Ishikawa (cell line): Measurements from ENCODE around the gene LARP1B.

ENCODE experiments used
- CEBPB ChIP-seq: IDR thresholded peaks from 2 replicates; pipeline ENCODE4 v1.6.1; 2012
- CREB1 ChIP-seq: IDR thresholded peaks from 2 replicates; pipeline ENCODE4 v1.6.1; 2012; ENCODE audit warnings: low read depth
- EGR1 ChIP-seq: IDR thresholded peaks from 2 replicates; pipeline ENCODE4 v1.6.1; 2012
- EP300 ChIP-seq: IDR thresholded peaks from 2 replicates; pipeline ENCODE4 v1.6.1; 2012; ENCODE audit warnings: borderline replicate concordance
- FOXM1 ChIP-seq: IDR thresholded peaks from 2 replicates; pipeline ENCODE4 v1.6.1; 2012; ENCODE audit warnings: low read depth, borderline replicate concordance
- MAX ChIP-seq: IDR thresholded peaks from 2 replicates; pipeline ENCODE4 v1.6.1; 2012
- NFIC ChIP-seq: IDR thresholded peaks from 2 replicates; pipeline ENCODE4 v1.6.1; 2012
- RAD21 ChIP-seq: IDR thresholded peaks from 2 replicates; pipeline ENCODE4 v1.6.1; 2012; ENCODE audit warnings: low read depth
- REST ChIP-seq: IDR thresholded peaks from 2 replicates; pipeline ENCODE4 v1.6.1; 2012; ENCODE audit warnings: low read depth, mild to moderate bottlenecking
- TAF1 ChIP-seq: IDR thresholded peaks from 2 replicates; pipeline ENCODE4 v1.6.1; 2012; ENCODE audit warnings: low read depth, mild to moderate bottlenecking
- TCF12 ChIP-seq: IDR thresholded peaks from 2 replicates; pipeline ENCODE4 v1.6.1; 2012; ENCODE audit warnings: low read depth
- TEAD4 ChIP-seq: IDR thresholded peaks from 2 replicates; pipeline ENCODE4 v1.6.1; 2012
- USF1 ChIP-seq: IDR thresholded peaks from 2 replicates; pipeline ENCODE4 v1.6.1; 2012
- YY1 ChIP-seq: IDR thresholded peaks from 2 replicates; pipeline ENCODE4 v1.6.1; 2012; ENCODE audit warnings: low read depth
- ZBTB7A ChIP-seq: IDR thresholded peaks from 2 replicates; pipeline ENCODE4 v1.6.1; 2012; ENCODE audit warnings: low read depth

The LARP1B gene

GRCh38 chr4:128076464-128076863 is 15.4 kb downstream of the LARP1B start:
- TF ChIP-seq NFIC (no peak), USF1 (no peak), RAD21 (no peak), YY1 (no peak), TEAD4 (no peak), CREB1 (no peak), FOXM1 (no peak), TCF12 (no peak), EP300 (no peak), REST (no peak), EGR1 (no peak), TAF1 (no peak), MAX (no peak), ZBTB7A (no peak), CEBPB (no peak)

- no peak for TF ChIP-seq CREB1
- TF ChIP-seq USF1, result no peak
- no peak for TF ChIP-seq FOXM1
- no peak for TF ChIP-seq ZBTB7A
- TF ChIP-seq EP300, result no peak
- TF ChIP-seq TEAD4, result no peak
- no peak for TF ChIP-seq EGR1
- no peak for TF ChIP-seq REST
- TF ChIP-seq CEBPB, result no peak
- no peak for TF ChIP-seq TAF1
- no peak for TF ChIP-seq RAD21
- no peak for TF ChIP-seq MAX
Observed at GRCh38 chr4:128107766-128108165, 46.7 kb downstream of the LARP1B start.

- TF ChIP-seq MAX (no peak), CREB1 (no peak), EP300 (no peak), TEAD4 (no peak), USF1 (no peak)
Observed at GRCh38 chr4:128123036-128123435, 61.9 kb downstream of the LARP1B start.

- TF ChIP-seq YY1, result no peak
- TF ChIP-seq RAD21, result no peak
- no peak for TF ChIP-seq NFIC
- TF ChIP-seq ZBTB7A, result no peak
- TF ChIP-seq FOXM1, result no peak
- no peak for TF ChIP-seq TCF12
- TF ChIP-seq CREB1, result no peak
- no peak for TF ChIP-seq CEBPB
Observed at GRCh38 chr4:128130621-128131020, 69.5 kb downstream of the LARP1B start.

- TF ChIP-seq YY1 (no peak), CREB1 (no peak), ZBTB7A (no peak), NFIC (no peak)
Observed at GRCh38 chr4:128134925-128135324, 73.8 kb downstream of the LARP1B start.

GRCh38 chr4:128135391-128135790 is 74.3 kb downstream of the LARP1B start:
- TF ChIP-seq FOXM1 (no peak), CREB1 (no peak)
